ENCODE results near the gene ZDHHC11.

DNA sequence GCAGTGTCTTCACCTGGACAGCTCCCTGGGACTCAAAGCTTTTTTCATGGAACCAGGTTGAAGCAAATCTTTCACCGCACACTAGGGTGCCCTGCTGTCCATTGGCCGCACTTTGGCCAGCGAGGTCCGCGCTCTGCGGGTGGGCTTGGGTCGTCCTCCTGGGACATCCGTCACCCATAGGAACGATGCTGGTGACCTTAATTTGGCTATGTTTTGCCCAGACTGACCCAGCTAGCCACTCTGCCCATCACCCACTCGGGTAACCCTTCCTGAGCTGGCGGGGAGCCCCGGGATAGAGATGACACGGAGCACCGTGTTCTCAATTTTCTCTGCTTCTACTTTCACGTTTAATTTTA lies 92.1 kb downstream of the ZDHHC11 start:
- TF ChIP-seq, protein P1, sequence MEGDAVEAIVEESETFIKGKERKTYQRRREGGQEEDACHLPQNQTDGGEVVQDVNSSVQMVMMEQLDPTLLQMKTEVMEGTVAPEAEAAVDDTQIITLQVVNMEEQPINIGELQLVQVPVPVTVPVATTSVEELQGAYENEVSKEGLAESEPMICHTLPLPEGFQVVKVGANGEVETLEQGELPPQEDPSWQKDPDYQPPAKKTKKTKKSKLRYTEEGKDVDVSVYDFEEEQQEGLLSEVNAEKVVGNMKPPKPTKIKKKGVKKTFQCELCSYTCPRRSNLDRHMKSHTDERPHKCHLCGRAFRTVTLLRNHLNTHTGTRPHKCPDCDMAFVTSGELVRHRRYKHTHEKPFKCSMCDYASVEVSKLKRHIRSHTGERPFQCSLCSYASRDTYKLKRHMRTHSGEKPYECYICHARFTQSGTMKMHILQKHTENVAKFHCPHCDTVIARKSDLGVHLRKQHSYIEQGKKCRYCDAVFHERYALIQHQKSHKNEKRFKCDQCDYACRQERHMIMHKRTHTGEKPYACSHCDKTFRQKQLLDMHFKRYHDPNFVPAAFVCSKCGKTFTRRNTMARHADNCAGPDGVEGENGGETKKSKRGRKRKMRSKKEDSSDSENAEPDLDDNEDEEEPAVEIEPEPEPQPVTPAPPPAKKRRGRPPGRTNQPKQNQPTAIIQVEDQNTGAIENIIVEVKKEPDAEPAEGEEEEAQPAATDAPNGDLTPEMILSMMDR (IDR thresholded peaks at IDR 0.05), result no peak
- no peak for TF ChIP-seq EP300 (IDR thresholded peaks at IDR 0.05)

Measured in esophagus muscularis mucosa (tissue), 3 donors.